ENCODE measurements around the gene RMC1.
A peak's percentile ranks its signal among the peaks of the same experiment; 100 is the strongest.
"Not testable (repeated sequence)": the region's sequence is repeated elsewhere in the genome, so short reads cannot be mapped to it uniquely, and the experiment has no call there.

The RMC1 gene

DNA sequence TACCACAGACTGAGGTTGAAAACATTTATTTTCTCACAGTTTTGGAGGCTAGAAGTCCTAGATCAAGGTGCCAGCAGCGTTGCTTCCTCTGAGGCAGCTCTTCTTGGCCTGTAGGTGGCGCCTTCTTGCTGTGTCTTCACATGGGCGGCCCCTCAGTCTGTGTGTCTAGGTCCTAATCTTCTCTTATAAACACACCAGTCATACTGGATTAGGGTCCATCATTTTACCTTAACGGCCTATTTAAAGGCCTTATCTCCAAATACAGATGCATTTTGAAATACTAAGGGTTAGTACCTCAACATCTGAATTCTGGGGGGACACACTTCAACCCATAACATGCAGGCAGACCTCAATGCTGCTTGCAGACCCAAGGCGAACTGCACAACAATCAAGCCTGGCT lies 4.4 kb upstream of the RMC1 start:
- DNase-seq, result peak; percentile 63

DNA sequence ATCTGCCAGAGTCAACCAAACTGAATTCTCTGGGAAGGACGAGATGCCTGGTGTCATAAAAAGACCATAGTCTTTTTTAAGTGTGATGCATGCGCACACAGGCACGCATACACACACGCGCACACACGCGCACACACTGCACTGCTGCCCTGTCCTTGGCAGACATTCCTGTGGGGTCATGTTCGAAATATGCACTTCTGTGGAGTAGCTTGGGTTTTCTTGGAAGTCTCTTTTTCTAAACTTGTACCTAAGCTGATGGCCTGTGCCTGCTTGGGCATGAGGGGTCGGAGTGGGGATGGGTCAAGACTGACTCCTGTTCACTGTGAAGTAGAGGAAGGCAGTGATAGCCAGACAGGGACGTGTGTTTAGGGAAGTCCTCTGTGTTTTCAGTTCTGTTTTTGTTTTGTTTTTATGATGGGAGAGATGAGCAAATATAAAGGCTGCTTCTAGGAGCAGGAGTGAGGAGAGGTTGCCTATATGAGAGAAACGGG lies 4.0 kb upstream of the RMC1 start:
- no peak for DNase-seq

DNA sequence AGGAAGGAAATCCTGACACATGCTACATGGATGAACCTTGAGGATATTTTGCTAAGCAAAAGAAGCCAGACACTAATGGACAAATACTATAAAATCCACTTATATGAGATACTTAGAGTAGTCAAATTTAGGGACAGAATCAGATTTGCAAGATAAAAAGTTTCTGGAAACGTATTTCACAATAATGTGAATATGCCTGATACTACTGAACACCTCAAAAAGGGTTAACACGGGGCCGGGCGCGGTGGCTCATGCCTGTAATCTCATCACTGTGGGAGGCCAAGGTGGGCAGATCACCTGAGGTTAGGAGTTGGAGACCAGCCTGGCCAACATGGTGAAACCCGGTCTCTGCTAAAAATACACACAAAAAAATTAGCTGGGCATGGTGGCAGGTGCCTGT lies 1.7 kb upstream of the RMC1 start:
- DNase-seq, result no peak

DNA sequence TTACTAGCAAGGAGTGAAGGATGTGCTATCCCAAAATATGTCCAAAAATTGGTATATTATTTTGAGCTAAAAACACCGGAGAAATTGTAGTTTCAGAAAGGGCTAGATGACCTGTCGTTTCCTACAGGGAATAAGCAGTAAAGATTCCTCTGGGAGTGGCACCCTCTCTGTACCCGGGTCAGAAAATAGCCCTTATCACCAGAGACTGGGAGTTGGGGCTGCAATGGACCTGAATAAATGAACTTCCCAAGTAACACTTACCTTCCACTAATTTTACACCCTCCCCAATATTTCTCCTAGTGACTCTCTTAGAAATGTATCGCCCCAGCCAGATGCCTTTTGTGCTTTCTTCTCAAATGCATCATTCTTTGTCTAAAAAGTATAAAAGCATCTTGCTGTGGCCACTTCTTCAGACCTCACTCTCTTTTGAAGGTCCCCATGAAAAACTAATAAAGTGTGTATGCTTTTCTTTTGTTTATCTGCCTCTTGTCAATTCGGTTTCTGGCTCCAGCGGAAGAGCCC lies 734 bp upstream of the RMC1 start:
- DNase-seq, result no peak

DNA sequence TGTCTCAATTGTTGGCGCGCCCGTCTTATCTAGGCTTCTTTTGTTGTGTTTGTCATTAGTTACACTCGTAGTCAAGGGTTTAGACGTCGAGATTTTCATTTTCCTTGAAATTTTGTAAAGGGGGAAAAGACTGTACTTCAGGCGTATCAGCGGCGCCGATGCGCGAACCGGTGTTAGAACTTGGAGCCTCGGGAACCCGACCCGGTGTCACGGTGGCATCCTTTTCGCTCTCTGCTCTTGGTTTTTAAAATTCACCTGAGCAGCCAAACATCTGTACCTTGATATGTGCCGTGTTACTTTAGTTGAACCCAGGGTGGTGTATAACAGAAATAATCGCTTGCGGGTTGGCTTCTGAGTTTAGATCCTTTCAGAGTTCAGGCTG lies 643 bp downstream of the RMC1 start:
- no peak for DNase-seq

DNA sequence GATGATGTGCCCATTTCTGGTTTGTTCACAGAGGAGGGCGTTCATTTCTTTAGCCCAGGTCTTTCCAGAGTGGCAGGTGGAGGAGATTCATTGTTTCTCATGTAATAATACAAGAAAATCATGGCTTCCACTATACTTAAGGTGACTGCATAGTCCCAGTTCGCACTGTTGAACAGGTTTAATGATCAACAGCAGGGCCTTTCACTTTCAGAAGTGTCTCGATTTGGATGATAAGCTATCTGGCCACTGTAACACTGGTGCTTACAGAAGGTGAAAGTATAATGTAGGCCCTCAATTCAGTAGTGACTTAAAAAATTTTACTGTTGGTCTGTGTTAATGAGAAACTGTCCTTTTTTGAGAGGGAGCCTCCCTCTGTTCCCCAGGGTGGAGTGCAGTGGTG lies 1.4 kb downstream of the RMC1 start:
- no peak for DNase-seq

DNA sequence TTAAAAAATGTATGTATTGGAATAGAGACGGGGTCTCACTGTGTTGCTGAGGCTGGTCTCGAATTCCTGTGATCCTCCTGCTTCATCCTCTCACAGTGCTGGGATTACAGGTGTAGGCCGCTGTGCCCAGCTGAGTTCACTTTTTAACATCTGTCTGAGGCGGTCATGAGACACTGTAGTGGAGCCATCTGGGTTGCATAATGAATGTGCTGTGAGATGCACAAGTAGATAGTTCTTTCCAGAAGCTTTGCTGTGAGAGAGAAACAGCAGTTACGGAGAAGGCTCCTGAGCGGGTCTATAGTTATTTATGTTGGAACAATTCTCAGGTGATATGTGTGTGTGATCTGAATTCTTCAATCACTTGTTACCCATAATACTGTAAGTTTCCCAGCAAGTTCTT lies 3.1 kb downstream of the RMC1 start:
- DNase-seq, result no peak

DNA sequence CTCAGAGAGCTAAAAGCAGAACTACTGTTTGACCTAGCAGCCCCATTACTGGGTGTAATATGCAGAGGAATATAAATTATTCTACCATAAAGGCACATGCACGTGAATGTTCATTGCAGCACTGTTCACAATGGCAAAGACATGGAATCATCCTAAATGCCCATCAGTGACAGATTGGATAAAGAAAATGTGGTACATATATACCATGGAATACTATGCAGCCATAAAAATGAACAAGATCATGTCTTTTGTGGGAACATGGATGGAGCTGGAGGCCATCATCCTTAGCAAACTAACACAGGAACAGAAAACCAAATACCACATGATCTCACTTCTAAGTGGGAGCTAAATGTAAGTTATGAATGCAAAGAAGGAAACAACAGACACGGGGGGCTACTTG lies 7.6 kb downstream of the RMC1 start:
- DNase-seq, result not testable (repeated sequence)

DNA sequence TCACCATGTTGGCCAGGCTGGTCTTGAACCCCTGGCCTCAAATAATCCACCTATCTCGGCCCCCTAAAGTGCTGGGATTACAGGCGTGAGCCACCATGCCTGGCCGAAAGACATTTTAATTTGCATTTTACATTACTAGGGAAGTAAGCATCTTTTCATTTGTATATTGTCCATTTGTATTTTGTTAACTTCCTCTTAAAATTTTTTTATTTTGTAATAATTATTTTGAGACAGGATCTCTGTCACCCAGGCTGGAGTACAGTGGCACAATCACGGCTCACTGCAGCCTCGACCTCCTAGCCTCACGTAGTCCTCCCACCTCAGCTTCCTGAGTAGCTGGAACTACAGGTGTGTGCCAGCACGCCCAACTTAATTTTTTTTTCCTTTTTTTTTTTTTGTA lies 8.9 kb downstream of the RMC1 start:
- DNase-seq, result not testable (repeated sequence)

DNA sequence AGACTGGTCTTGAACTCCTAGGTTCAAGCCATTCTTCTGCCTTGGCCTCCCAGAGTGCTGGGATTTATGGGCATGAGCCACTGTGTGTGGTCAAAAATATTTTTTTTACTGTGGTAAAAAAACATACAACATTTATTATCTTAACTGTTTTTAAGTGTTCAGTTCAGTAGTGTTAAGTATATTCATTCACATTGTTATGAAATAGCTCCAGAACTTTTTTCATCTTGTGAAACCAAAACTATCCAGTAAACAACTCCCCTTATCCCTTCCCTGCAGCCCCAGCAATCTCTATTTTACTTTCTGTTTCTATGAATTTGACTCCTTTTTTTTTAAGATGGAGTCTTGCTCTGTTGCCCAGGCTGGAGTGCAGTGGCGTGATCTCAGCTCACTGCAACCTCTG lies 9.3 kb downstream of the RMC1 start:
- no peak for DNase-seq

DNA sequence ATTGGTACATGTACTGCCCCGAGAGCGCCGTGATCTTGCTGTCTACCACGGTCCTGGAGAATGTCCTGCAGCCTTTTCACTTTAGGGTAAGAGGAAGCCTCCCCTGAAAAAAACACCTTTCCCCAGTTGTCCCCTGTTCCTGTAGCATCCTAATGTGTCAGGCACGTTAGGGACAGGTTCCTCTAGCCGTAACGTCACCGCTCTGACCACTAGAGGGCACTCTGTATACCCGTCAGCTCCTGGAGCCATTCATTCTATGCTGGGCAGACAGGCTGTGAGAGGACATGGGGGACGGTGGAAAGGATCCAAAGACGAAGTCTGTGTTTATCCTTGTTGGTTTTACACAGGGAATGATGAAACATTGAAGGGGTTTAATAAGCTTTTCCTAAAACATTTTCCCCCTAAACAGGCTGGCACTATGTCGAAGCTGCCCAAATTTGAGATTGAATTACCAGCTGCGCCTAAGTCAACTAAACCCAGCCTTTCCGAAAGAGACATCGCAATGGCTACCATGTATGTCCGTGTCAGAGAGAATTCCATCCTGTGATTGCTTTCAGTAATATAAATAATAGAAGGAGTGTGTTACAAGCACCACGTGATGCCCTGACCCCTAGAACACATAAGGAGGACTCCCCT lies 12.7 kb downstream of the RMC1 start:
- peak; percentile 85 for DNase-seq

DNA sequence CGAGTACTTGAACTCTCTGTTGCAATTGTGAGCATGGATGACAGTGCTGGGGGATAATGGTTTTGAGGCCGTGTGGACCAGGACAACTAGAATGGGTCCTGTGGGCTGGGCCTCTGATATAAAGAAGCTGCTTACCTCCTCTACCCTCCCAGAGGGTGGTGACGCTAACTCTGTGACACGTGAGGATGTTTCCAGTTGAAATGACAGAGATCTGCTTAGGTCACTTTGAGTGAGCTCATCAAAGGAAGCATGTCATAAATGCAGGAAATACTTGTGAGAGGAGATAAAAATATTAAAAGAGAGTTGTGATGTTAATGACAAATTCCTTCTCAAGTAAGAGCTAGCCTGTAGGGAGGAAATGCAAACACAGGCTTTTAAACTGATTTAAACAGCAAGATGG lies 16.4 kb downstream of the RMC1 start:
- DNase-seq, result no peak

DNA sequence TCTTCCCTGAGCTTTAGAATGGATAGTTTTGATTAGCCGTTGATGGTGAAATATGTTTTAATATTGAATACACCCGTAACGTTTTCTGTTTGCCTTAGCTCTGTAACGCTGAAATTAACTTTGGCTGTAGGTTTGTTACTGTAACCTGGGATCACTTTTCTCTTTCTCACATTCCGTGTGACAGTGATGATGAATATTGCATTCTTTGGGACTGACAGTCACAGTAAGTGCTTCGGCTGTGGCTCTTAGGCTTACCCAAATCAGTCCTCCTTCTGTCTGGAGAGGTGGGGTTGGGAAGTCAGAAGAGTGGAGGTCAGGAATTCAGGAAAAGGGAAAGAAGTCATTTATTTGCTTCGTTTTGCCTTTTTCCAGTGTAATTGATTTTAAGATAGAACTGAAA lies 18.0 kb downstream of the RMC1 start:
- DNase-seq, result no peak

DNA sequence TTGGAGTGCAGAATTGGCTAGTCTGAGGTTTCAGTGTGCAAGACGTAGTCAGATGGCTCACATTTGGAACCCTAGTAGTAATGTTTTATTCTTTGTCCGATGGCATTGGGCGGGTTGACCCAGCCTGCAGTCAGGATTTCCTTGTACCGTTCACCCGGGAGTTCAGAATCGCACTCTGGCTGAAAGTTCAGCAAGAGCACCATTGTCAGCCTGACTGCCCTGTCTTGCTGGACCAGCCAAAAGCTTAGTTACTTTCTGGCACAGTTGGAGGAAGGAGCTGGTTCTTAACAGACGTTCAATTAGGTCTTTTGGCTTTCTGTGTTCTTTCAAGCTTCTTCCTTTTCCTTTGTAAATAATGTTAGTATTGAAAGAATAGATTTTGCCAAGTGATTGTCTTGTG lies 18.6 kb downstream of the RMC1 start:
- DNase-seq, result no peak

DNA sequence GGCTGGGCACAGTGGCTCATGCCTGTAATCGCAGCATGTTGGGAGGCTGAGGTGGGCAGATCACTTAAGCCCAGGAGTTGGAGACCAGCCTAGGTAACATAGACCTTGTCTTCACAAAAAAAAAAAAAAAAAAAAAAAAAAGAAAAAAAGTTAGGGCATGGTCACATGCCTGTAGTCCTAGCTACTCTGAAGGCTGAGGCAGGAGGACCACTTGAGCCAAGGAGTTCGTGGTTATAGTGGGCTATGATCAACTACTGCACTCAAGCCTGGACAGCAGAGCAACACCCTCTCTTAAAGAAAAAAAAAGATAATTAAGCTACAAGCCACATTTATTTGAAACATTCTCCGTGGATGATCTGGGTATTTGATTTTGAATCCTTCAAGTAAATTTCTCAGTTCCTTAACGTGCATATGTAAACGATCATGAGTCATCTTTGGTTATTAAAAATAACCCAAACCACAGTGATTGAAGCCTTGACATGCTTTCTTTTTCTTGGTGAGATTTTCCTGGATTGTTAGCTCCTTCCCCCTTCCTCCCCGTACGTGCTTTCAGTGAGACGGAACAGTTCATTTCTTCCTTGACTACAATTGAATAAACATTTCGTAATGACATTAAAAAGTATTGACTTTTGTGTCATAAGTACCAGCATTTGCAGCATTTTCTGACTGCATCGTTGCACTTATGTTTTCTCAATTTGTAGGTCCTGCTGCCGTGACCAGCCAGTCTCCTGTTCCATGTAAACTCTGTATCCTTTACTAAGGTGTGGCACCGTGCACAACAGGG lies 20.3 kb downstream of the RMC1 start:
- no peak for DNase-seq

DNA sequence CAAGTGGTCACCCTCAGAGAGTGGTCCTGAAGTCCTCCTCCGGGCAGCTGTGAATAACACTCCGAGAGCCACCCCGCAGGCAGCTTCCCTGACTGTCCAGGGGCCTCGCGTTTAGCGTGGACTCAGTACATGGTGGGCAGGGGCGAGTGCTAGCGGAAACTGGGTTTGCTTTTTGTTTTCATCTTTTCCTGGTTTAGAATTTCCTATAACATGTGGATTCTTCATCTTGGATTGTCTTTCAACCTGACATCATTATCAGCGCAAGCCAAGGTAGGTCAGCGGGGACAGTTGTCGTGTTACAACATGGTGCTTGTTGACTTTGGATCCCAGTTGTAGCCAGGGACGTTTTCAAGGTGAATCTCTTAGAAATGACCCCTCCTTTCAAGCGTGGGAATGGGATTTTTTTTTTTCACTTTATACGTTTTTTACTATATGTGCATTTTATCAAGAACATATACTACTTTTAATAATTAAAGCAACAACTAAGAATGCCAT lies 20.9 kb downstream of the RMC1 start:
- no peak for DNase-seq

DNA sequence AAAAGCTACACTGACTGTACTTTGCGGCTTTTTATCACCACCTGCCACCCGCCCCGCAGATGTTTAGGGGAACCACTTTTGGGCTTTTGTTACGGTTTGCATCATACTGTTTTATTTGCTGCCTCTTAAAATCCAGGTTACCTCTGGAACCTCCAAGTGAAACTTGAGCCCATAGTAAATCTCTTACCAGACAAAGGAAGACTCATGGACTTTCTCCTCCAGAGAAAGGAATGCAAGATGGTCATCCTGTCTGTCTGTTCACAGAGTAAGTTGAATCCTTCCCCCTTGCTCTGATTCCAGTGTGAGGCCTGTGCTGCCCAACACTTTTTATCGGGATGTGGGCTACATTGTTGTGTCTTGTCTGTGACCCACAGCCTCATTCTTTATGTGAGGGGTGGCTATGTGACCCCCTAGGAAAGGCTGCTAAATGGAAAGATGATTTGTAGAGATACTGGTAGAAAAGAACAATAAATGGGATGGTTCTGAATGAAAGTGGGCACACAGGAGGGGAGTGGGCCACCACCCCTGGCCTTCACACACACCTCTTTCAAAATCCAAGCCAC lies 23.3 kb downstream of the RMC1 start:
- DNase-seq, result no peak

DNA sequence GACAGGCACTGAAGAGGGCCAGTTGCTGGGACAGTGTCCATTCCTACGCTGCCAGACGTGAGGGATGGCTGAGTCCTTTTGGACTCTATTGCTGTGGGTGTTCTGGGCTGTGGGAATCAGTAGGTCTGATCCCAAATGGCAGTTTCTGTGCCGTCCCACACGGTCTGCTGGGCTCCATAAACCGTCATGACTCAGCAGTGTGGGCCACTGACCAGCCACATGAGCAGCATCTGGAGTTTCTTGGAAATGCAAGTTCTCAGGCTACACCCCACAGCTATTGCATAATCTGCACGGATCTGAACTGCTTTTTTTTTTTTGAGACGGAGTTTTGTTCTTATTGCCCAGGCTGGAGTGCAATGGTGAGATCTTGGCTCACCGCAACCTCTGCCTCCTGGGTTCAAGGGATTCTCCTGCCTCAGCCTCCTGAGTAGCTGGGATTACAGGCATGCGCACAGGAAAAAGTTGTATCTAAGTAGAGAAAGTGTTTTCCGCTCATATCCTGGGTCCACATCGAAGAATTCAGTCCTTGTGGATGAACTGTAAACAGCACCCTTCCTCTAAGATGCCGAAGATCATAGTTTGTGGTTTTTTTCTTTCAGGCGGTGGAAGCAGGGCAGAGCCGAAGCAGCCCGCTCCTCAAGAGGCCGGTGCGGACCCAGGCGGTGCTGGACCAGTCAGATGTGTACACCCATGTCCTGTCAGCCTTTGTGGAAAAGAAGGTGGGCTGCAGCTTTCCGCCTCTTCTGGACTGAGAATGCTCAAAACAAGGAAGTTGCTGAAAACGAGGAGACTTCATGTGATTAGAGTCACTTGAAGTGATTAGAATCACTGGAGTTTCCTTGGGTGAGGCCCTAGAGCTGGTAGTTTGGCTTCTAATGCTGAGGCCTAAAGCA lies 25.5 kb downstream of the RMC1 start:
- no peak for DNase-seq

DNA sequence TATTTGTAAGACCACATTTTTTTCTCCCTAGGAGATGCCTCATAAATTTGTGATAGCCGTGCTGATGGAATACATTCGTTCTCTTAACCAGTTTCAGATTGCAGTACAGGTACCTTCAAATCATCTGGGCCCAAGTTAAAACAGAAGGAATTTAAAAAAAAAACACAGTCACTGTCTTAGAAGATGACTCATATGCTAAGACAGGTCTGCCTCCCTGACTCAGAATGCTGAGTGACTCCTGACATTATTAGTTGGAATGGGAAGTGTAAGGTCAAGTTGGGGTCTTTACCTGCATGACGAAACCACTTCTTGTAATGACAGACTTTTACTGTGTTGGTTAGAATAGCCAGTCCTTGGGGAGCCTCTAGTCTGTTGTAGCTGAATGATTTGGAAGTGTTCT lies 26.3 kb downstream of the RMC1 start:
- no peak for DNase-seq

DNA sequence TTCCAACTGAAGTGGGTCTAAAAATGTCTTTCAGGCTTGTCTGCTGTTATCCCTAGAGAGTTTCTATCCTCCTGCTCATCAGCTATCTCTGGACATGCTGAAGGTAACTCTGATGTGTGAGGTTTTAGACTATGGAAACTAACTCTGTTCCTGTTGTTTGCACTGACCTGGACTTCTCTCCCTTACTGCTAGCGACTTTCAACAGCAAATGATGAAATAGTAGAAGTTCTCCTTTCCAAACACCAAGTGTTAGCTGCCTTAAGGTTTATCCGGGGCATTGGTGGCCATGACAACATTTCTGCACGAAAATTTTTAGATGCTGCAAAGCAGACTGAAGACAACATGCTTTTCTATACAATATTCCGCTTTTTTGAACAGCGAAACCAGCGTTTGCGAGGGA lies 26.9 kb downstream of the RMC1 start:
- no peak for DNase-seq

DNA sequence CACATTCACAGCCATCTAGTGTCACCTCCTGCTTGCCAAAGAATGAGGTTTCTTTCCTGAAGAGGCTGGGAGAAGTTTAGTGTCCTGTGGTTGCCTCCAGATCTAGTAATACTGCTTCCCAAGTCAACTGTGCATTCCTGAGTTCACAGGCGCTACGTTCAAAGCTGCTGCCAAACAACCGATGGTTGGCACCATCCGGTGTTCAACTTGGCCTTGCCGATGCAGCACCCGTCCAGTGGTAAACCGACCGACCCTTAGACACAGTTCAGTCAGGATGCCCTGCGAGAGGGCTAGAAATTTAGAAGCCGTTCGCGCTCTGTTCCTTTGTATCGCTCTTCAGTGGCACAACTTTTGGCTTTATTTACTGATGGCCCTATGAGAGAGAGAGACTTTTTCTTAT lies 28.6 kb downstream of the RMC1 start:
- DNase-seq, result no peak

DNA sequence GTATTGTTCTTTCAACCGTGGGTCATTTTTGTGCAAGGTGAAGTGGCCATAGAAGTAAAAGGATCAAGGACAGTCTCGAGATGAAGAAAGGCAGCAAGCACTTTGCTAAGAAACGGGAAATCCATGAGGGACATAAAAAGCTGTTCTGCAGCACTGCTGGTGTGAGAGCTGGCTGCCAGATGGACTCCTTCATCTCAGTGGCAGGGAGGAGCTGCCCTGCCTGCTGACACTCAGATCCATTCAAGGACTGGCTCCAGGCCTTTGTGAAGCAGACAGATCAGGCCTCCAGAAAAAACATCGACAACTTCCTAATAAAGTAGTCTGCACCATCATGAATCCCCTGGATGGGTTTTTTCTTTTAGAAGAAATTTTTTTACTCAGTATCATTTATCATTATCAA lies 29.5 kb downstream of the RMC1 start:
- DNase-seq, result no peak

DNA sequence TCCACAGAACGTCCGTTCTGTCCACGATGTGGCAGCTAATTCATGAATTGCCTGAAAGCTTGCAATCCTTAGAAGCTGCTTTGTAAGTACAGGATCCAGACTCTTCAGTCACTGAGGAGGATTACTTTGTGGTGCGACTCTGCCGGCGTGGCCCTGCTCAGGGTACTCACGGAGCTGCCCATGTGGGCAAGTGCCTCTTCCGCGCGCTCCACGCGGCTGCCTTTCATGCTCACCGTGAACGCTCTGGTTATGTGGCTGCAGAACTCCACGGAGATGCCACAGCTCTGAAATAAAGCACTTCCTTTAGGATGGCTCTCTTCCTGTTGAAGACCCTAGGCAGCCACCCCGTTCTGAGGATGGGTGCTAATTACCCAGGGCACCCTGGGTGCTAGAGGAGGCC lies 31.0 kb downstream of the RMC1 start:
- DNase-seq, result no peak

All from NCI-H2227 treated with DMSO at 0.1 percent for 48 hours (cell line).